B cell (primary cell): ENCODE results near the gene SMCO1. TPM values are rescaled to one million over a fixed set of nuclear protein-coding genes. Genes with fewer than 3 reads are reported as not detected.

Experiments
- ATAC-seq: fragments of 200-7000 bp; cut with Tn5 transposase; one replicate; pipeline ENCODE4 v1.10.0; 2021; ENCODE audit warnings: low read depth, mild to moderate bottlenecking, moderate number of reproducible peaks, moderate library complexity
- CTCF ChIA-PET: fragments of 350-600 bp; sonication (Branson Sonifier 250); formaldehyde crosslinking; loops from one replicate; lab custom pipeline; 2021; ENCODE audit warnings: antibody characterized with exemption, inconsistent platforms; lab: Charles Lee
- POLR2A ChIA-PET: fragments of 350-600 bp; sonication (Branson Sonifier 250); formaldehyde crosslinking; loops from one replicate; lab custom pipeline; 2021; ENCODE audit warnings: antibody characterized with exemption; lab: Charles Lee
- DNase-seq: peaks from one replicate; pipeline ENCODE4 v3.0.0; 2013
- H2AFZ ChIP-seq: 2 replicates; pipeline ENCODE4 v1.6.1; 2012; ENCODE audit warnings: mild to moderate bottlenecking, low read depth, low read length; ENCODE audit not compliant: insufficient read depth, poor library complexity, severe bottlenecking
- H3K27ac ChIP-seq, 2 donors: 1 replicate in 1 of 2; 2 replicates in 1 of 2; pipeline ENCODE4 v1.5.1; 2012 to 2013; ENCODE audit warnings: low read length in 2 of 2, mild to moderate bottlenecking in 2 of 2, moderate library complexity in 1 of 2
- H3K27me3 ChIP-seq, 4 experiments: fragments of 200-600 bp in 1 of 4; sonication (generic) in 1 of 4; replicated peaks in 1 of 4; 1 replicate in 2 of 4; 2 replicates in 2 of 4; pipeline versions ENCODE4 v1.6.1 to v1.7.0; 2013 to 2016; ENCODE audit warnings: low read length in 3 of 4, mild to moderate bottlenecking in 2 of 4, mixed read lengths in 1 of 4, moderate library complexity in 1 of 4; ENCODE audit not compliant: insufficient read depth in 4 of 4, control insufficient read depth in 3 of 4; ENCODE audit errors: control extremely low read depth in 1 of 4
- H3K36me3 ChIP-seq, 2 experiments: replicated peaks in 1 of 2; 1 replicate in 1 of 2; 2 replicates in 1 of 2; pipeline versions ENCODE4 v1.6.1 to v1.7.1; 2013; ENCODE audit warnings: low read length in 1 of 2; ENCODE audit not compliant: insufficient read depth in 2 of 2, control insufficient read depth in 1 of 2; ENCODE audit errors: control extremely low read depth in 1 of 2, extremely low read depth in 1 of 2
- H3K4me1 ChIP-seq, 2 donors: fragments of 200-600 bp in 1 of 2; sonication (generic) in 1 of 2; 1 replicate in 1 of 2; 2 replicates in 1 of 2; pipeline versions ENCODE4 v1.5.1 to v1.6.1; 2013 to 2017; ENCODE audit warnings: low read length in 2 of 2; ENCODE audit not compliant: control insufficient read depth in 2 of 2, insufficient read depth in 2 of 2
- H3K4me2 ChIP-seq: replicated peaks from 2 replicates; pipeline ENCODE3; 2012; ENCODE audit warnings: mild to moderate bottlenecking, low read depth, low read length; ENCODE audit not compliant: poor library complexity, severe bottlenecking
- H3K4me3 ChIP-seq, 5 experiments: fragments of 200-600 bp in 1 of 5; sonication (generic) in 1 of 5; 1 replicate in 3 of 5; 2 replicates in 2 of 5; pipeline versions ENCODE4 v1.5.1 to v1.7.0; 2011 to 2016; ENCODE audit warnings: low read length in 4 of 5, mild to moderate bottlenecking in 4 of 5, low read depth in 2 of 5, control low read depth in 1 of 5, moderate library complexity in 1 of 5; ENCODE audit not compliant: insufficient read depth in 1 of 5; ENCODE audit errors: control extremely low read depth in 1 of 5, extremely low read depth in 1 of 5
- H3K79me2 ChIP-seq: fragments of 200-600 bp; sonication (generic); one replicate; pipeline ENCODE4 v1.6.0; 2016; ENCODE audit warnings: low read length; ENCODE audit not compliant: control insufficient read depth, insufficient read depth
- H3K9ac ChIP-seq: fragments of 200-600 bp; sonication (generic); 2 replicates; pipeline ENCODE4 v1.6.1; 2017; ENCODE audit warnings: mild to moderate bottlenecking, low read length, moderate library complexity
- H3K9me3 ChIP-seq, 3 donors: one replicate each; pipeline versions ENCODE4 v1.6.1 to v1.7.1; 2013; ENCODE audit warnings: low read length in 2 of 3; ENCODE audit not compliant: control insufficient read depth in 2 of 3, insufficient read depth in 1 of 3; ENCODE audit errors: control extremely low read depth in 1 of 3
- H4K20me1 ChIP-seq: 2 replicates; pipeline ENCODE4 v1.6.0; 2012; ENCODE audit warnings: mild to moderate bottlenecking, low read length; ENCODE audit not compliant: insufficient read depth, control insufficient read depth, poor library complexity, severe bottlenecking
- H3K27ac Mint-ChIP-seq: one replicate; pipeline ENCODE4 v1.8.0; 2021; ENCODE audit warnings: mixed read lengths
- H3K27me3 Mint-ChIP-seq: one replicate; pipeline ENCODE4 v1.8.0; 2021; ENCODE audit warnings: mixed read lengths
- H3K4me1 Mint-ChIP-seq: one replicate; pipeline ENCODE4 v1.8.0; 2021; ENCODE audit warnings: mixed read lengths
- H3K4me3 Mint-ChIP-seq: one replicate; pipeline ENCODE4 v1.8.0; 2021; ENCODE audit warnings: mixed read lengths
- H3K9me3 Mint-ChIP-seq: one replicate; pipeline ENCODE4 v1.8.0; 2022; ENCODE audit warnings: mixed read lengths; ENCODE audit not compliant: insufficient read depth
- EZH2 ChIP-seq: IDR thresholded peaks from 2 replicates; pipeline ENCODE4 v1.6.1; 2012; ENCODE audit warnings: borderline replicate concordance, low read depth, mild to moderate bottlenecking, moderate library complexity, low read length; ENCODE audit not compliant: insufficient read depth, poor library complexity, severe bottlenecking
- WGBS: methylation state at CpG from one replicate; pipeline ENCODE4 v1.1.5; 2013; ENCODE audit warnings: missing lambda C conversion rate; ENCODE audit not compliant: insufficient coverage; 5-methylcytosine and 5-hydroxymethylcytosine counted together
- intact Hi-C: fragments of 100-400 bp; cut with micrococcal nuclease; formaldehyde crosslinking; loops from one replicate; pipeline ENCODE4 v1.10.0; 2022
- polyA plus RNA-seq: library from polyadenylated mRNA; depleted of rRNA; stranded (reverse); fragments of >200 nt; gene quantifications from 2 replicates; pipeline ENCODE4 v1.2.3, GENCODE V29; 2012
- total RNA-seq, 2 donors: library from RNA; stranded (reverse); fragments of 120-200 nt in 1 of 2; gene quantifications; 1 replicate in 1 of 2; 2 replicates in 1 of 2; pipeline versions ENCODE4 v1.2.3 to v1.2.4, GENCODE V29; 2013 to 2022
- TF ChIP-seq, protein P1 (sequence below): fragments of 200-600 bp; IDR thresholded peaks from one replicate; pipeline ENCODE4 v1.8.0; 2022; ENCODE audit warnings: antibody characterized with exemption, mild to moderate bottlenecking

Gene SMCO1
- total and polyA plus RNA-seq, 2 donors (not counting 1 experiment from before 2014, with no cell fraction given), result not detected

DNA sequence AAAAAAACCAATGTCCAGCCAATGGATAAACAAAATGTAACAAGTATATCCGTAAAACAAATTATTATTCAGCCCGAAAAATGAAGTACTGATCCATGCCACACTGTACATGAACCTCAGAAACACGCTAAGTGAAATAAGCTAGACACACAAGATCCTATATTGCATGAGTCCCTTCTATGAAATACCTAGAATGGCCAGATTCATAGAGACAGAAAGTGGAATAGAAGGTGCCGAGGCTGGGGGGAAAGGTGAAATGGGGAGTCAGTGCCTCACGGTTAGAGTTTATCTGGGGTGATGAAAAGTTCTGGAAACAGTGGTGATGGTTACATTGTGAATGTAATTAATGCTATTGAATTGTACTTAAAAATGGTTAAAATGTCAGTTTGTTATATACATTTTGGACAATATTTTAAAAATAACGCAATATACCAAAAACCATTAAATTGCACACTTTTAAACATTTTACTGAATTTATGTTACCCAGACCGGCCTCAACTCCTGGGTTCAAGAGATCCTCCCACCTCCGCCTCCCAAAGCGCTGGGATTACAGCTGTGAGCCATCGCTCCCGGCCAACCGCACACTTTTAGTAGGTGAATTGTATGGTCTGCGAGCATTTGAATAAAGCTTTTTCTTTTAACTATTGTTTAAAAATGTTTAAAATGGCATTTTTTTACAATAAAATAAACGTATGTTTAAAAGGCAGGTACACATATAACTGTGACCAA is 13.7 kb downstream of the SMCO1 start:
- 34% methylated on average over 5 of the region's 14 CpGs for WGBS
- H3K9me3 ChIP-seq, result no peaks in the 10 kb centered on the region
- peaks cover 40% of the 10 kb centered on the region for H3K4me1 Mint-ChIP-seq
- peak overlapping the region; percentile 65 to 86 (median 80) for H3K4me3 ChIP-seq
- peaks cover 70% of the 10 kb centered on the region for H3K79me2 ChIP-seq
- peaks cover 16 to 28% of the 10 kb centered on the region in 2 donors for H3K4me1 ChIP-seq
- peaks cover 49% of the 10 kb centered on the region for H4K20me1 ChIP-seq
- ATAC-seq, result no peak
- H3K4me3 Mint-ChIP-seq, result peak overlapping the region; percentile 100
- CTCF ChIA-PET, result interaction anchor here (0.7 to 1.7 kb wide), 2 partner anchors 11 to 217 kb away, joined by 3 read pairs; no protein-coding TSS in a partner anchor
- H3K27ac ChIP-seq, result no peak overlapping the region
- H3K4me2 ChIP-seq, result peak overlapping the region; percentile 79
- peak overlapping the region; percentile 26 for H2AFZ ChIP-seq
- H3K27me3 ChIP-seq, result no peaks in the 10 kb centered on the region
- H3K36me3 ChIP-seq, result peaks cover 0 to 5% of the 10 kb centered on the region in 2 experiments
- DNase-seq, result peak; percentile 22
- peaks cover 3% of the 10 kb centered on the region for H3K9me3 Mint-ChIP-seq
- intact Hi-C loops, result loop anchor here (2.0 to 10.0 kb wide), 4 partner anchors 27 to 793 kb away; partner anchors contain the start of genes DLG1, DYNLT2B and TFRC
- POLR2A ChIA-PET, result no interaction called here
- TF ChIP-seq, protein P1, sequence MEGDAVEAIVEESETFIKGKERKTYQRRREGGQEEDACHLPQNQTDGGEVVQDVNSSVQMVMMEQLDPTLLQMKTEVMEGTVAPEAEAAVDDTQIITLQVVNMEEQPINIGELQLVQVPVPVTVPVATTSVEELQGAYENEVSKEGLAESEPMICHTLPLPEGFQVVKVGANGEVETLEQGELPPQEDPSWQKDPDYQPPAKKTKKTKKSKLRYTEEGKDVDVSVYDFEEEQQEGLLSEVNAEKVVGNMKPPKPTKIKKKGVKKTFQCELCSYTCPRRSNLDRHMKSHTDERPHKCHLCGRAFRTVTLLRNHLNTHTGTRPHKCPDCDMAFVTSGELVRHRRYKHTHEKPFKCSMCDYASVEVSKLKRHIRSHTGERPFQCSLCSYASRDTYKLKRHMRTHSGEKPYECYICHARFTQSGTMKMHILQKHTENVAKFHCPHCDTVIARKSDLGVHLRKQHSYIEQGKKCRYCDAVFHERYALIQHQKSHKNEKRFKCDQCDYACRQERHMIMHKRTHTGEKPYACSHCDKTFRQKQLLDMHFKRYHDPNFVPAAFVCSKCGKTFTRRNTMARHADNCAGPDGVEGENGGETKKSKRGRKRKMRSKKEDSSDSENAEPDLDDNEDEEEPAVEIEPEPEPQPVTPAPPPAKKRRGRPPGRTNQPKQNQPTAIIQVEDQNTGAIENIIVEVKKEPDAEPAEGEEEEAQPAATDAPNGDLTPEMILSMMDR, result no peak
- TF ChIP-seq EZH2, result no peak
- H3K27me3 Mint-ChIP-seq, result no peaks in the 10 kb centered on the region
- H3K27ac Mint-ChIP-seq, result peak overlapping the region; percentile 47
- H3K9ac ChIP-seq, result peak overlapping the region; percentile 80
